ENCODE measurements around the gene CPS1.

The CPS1 gene

GRCh38 chr2:210681491-210681890 is 125.1 kb downstream of the CPS1 start:
- no peak for DNase-seq (ENCODE audit: low spot score)

DNA sequence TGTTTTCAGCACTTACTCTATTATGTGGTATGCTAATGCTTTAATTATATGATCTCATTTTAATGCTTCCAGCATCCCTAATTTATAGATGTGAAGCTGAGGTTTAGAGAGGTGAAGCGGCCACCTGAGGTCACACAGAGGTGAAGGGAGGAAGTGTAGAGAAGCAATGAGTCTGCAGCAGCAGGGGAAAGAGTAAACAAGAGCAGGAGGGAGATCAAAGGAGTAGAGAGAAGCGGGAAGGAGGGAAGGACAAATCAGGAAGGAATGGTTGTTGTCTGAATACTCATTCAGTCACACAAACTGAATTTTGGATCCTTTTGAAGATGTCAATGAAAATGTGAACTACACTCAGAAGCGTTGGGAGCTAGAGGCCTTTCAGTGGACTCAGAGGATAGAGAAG is 130.0 kb downstream of the CPS1 start:
- DNase-seq (ENCODE audit: low spot score), result no peak

DNA sequence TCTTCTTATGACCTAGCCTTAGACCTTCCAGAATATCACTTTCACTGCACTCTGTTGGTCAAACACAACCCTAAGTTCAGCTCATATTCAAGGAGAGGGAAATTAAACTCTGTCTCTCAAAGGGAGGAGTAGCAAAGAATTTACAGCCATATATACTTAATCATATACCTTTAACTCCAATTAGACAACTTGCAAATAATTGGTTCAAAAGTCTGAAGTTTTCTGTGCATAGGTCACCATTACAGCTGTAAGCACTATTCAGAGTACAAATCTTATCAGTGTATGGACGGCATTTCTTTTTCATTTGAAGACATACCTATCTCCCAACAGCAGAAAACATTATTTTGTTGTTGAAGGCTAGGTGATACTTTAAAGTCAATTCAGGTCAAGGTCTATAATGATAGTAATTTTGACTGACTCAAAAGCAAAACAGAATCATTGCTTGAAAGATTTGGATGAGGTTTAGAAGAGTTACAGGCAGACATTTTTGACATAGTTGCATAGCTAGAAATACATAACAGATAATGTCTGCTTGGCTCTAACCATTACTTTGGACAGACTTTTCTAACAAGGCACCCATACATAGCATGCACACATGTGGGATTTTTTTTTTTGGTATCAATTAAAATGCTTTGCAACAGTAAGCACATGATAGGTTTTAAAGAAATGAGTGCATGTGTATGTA is 131.5 kb downstream of the CPS1 start:
- no peak for DNase-seq (ENCODE audit: low spot score)

DNA sequence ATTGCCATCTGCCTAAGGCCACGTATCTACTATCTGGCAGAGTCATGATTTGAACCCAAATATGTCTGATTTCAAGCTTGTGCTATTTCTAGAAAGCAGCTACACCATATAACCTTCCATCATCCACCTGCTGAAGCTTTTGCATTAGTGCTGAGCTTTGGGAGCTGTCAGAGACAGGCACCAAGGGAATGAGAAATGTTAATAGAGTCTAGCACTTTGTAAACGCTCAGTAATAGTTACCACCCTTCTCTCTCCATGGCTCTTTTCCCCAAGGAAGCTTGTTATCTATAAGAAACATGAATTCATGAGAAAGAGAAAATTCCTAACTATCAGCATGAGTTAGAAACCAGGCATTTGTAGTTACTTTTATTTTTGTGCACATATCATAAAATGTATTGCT is 151.5 kb downstream of the CPS1 start:
- no peak for DNase-seq (ENCODE audit: low spot score)

- DNase-seq (ENCODE audit: low spot score), result no peak
Measured at GRCh38 chr2:210713122-210713521, 156.7 kb downstream of the CPS1 start.

GRCh38 chr2:210715560-210716082 is 159.2 kb downstream of the CPS1 start:
- DNase-seq (ENCODE audit: low spot score), result no peak

DNA sequence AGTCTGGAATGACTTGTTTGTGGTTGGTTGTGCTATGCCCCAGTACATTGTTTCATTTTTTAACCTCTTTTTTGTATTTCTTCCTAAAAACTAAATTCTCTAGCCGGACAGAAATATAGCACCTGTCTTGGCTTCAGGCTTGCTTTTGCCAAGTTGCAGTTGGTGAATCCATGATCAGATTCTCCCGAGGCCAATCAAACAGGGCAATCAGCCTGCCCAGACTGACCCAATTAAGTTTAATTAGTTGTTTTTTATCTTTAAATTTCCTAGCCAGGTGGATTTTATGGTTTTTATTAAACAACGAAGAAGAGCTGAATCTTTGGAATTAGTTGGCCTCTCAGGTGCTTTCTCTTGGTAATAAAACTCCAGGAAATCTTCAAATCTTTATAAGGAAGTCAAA is 162.1 kb downstream of the CPS1 start:
- no peak for DNase-seq (ENCODE audit: low spot score)

- DNase-seq (ENCODE audit: low spot score), result no peak
Measured at GRCh38 chr2:210722092-210722491, 165.7 kb downstream of the CPS1 start.

DNA sequence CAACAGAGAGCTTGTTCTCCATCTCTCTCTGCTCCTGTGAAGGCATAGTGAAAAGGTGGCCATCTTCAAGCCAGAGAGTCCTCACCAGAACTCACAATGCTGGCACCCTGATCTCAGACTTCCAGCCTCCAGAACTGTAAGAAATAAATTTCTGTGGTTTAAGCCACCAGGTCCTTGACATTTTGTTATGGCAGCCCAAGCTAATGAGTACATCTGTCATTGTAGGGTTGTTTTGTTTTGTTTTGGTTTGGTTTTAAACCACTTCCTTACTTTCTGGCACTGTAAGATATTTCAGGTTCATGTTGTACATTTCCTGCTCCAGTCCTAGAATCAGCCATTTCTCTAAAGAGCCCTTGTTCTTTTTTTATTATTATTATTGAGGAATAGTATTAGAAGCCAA is 171.2 kb downstream of the CPS1 start:
- no peak for DNase-seq (ENCODE audit: low spot score)
